ENCODE data around the gene IARS2. TPM values are rescaled to one million over a fixed set of nuclear protein-coding genes. Genes with fewer than 3 reads are reported as not detected.

Gene IARS2
- total and polyA plus RNA-seq, 2 experiments from 2014 or later, result 55.2 to 85.8 TPM

DNA sequence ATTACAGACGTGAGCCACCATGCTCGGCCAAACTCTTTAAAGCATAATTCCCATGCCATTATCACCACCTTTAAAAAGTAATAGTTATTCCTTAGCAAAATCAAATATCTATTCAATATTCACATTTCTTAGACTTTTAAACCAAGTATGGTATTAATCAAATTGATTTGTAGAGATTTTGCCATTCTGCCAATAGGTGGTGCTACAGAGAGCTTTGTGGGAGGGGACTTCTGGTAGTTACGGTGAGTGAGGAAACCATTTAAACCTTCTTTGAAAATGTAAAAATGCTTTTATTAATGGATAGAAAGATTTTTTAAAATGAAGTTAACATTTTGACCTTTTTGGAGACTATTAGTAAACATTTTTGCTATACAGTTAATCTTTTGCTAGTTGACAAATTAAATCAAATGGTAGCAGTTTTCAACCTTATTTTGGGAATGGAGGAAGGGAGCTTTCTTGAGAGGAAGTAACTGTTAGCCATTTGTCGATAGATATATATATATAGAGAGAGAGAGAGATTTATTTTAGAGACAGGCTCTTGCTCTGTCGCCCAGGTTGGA lies 19.3 kb downstream of the IARS2 start:
- Histone ChIP-seq H3K4me3 (no peak overlapping the region), H3K4me1 (ENCODE audit: insufficient read depth) (no peaks in the 10 kb centered on the region), H3K36me3 (replicated peaks; ENCODE audit: insufficient read depth, low read depth) (peaks cover 3% of the 10 kb centered on the region), H3K79me2 (peaks cover 23% of the 10 kb centered on the region), H2AFZ (no peak overlapping the region), H3K27me3 (no peaks in the 10 kb centered on the region), H4K20me1 (ENCODE audit: insufficient read depth, poor library complexity, severe bottlenecking) (no peaks in the 10 kb centered on the region), H3K4me2 (no peak overlapping the region), H3K27ac (no peak overlapping the region), H3K9me3 (ENCODE audit: low read depth) (no peaks in the 10 kb centered on the region), H3K9me2 (replicated peaks; ENCODE audit: insufficient read depth) (no peaks in the 10 kb centered on the region)
- WGBS (ENCODE audit: low lambda C conversion rate, missing lambda C conversion rate), result 94% methylated on average over 5 of the region's 5 CpGs
- DNase-seq (ENCODE audit: low spot score), result peak; percentile 18
- TF ChIP-seq EZH2 (IDR thresholded peaks at IDR 0.05; ENCODE audit: borderline replicate concordance), result no peak
- TF ChIP-seq, protein P1, sequence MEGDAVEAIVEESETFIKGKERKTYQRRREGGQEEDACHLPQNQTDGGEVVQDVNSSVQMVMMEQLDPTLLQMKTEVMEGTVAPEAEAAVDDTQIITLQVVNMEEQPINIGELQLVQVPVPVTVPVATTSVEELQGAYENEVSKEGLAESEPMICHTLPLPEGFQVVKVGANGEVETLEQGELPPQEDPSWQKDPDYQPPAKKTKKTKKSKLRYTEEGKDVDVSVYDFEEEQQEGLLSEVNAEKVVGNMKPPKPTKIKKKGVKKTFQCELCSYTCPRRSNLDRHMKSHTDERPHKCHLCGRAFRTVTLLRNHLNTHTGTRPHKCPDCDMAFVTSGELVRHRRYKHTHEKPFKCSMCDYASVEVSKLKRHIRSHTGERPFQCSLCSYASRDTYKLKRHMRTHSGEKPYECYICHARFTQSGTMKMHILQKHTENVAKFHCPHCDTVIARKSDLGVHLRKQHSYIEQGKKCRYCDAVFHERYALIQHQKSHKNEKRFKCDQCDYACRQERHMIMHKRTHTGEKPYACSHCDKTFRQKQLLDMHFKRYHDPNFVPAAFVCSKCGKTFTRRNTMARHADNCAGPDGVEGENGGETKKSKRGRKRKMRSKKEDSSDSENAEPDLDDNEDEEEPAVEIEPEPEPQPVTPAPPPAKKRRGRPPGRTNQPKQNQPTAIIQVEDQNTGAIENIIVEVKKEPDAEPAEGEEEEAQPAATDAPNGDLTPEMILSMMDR (IDR thresholded peaks at IDR 0.05; ENCODE audit: poor library complexity), result peak; percentile 49
- no peak for TF ChIP-seq EZH2phosphoT487 (IDR thresholded peaks at IDR 0.05; ENCODE audit: low read depth, severe bottlenecking, unreplicated experiment)

DNA sequence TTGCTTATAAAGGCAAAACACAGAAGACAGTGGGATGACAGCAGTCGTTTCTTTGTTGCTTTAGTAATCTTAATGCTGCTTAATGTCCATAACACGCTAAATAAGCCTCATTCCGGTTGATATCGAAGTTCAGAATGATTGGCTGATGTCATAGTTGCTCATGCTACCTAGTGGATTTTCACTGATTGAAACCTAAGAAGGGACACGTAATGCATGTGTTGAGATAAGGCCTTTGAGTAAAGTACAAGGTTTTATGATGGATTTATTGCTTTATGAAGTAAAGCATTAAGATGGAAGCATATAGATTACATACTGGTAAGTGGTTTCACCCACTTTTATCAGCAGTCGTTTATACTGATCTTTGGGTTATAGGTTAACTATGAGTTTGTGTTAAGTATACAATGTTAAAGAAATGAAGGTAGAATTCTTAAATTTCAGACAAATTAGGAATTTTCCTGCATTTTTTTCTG lies 25.1 kb downstream of the IARS2 start:
- H3K4me2 ChIP-seq, result peak overlapping the region; percentile 59
- H3K9me3 ChIP-seq (ENCODE audit: low read depth), result no peaks in the 10 kb centered on the region
- WGBS (ENCODE audit: low lambda C conversion rate, missing lambda C conversion rate), result 41% methylated on average over 6 of the region's 6 CpGs
- peaks cover 6% of the 10 kb centered on the region for H3K4me1 ChIP-seq (ENCODE audit: insufficient read depth)
- H3K36me3 ChIP-seq (replicated peaks; ENCODE audit: insufficient read depth, low read depth), result no peaks in the 10 kb centered on the region
- TF ChIP-seq EZH2phosphoT487 (IDR thresholded peaks at IDR 0.05; ENCODE audit: low read depth, severe bottlenecking, unreplicated experiment) (no peak), EZH2 (IDR thresholded peaks at IDR 0.05; ENCODE audit: borderline replicate concordance) (no peak)
- TF ChIP-seq, protein P1 (IDR thresholded peaks at IDR 0.05; ENCODE audit: poor library complexity), result no peak
- H3K27ac ChIP-seq, result peak overlapping the region; percentile 94
- H3K9me2 ChIP-seq (replicated peaks; ENCODE audit: insufficient read depth), result no peaks in the 10 kb centered on the region
- no peak overlapping the region for H3K4me3 ChIP-seq
- no peaks in the 10 kb centered on the region for H4K20me1 ChIP-seq (ENCODE audit: insufficient read depth, poor library complexity, severe bottlenecking)
- DNase-seq (ENCODE audit: low spot score), result peak; percentile 65
- H2AFZ ChIP-seq, result no peak overlapping the region
- H3K79me2 ChIP-seq, result peaks cover 22% of the 10 kb centered on the region
- no peaks in the 10 kb centered on the region for H3K27me3 ChIP-seq

DNA sequence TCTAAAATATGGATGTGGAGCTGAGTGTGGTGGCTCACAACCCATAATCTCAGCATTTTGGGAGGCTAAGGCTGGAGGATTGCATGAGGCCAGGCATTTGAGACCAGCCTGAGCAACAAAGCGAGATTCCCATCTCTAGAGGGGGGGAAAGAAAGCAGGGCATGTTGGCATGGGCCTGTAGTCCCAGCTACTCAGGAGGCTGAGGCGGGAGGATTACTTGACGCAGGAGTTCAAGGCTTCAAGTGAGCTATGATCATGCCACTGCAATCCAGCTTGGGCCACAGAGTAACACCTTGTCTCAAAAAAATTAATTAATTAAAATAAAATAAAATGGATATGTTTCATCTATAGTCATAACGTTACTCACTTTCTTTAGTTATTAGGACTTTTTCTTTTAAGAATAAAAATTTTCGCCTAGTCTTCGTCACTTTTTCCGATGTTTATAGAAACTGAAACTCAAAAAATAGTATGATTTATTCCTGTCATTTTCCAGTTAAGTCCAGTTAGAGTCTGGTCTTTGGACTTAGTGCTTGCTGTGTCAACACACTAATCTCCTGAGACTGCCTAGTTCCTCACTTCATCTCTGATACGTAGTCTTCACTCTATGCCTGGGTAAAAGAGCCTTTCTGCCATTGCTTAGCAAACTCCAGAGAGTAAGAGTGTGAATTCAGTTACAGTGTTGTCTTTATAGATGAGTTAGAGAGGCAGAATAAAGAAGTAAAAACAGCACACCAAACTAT lies 28.0 kb downstream of the IARS2 start:
- Histone ChIP-seq H4K20me1 (ENCODE audit: insufficient read depth, poor library complexity, severe bottlenecking) (no peaks in the 10 kb centered on the region), H3K36me3 (replicated peaks; ENCODE audit: insufficient read depth, low read depth) (no peaks in the 10 kb centered on the region), H3K4me2 (peak overlapping the region; percentile 50), H3K9me2 (replicated peaks; ENCODE audit: insufficient read depth) (no peaks in the 10 kb centered on the region), H3K4me3 (no peak overlapping the region), H3K27ac (peak overlapping the region; percentile 94), H3K79me2 (peaks cover 9% of the 10 kb centered on the region), H3K4me1 (ENCODE audit: insufficient read depth) (peaks cover 6% of the 10 kb centered on the region), H2AFZ (no peak overlapping the region), H3K27me3 (no peaks in the 10 kb centered on the region), H3K9me3 (ENCODE audit: low read depth) (no peaks in the 10 kb centered on the region)
- peak; percentile 67 for DNase-seq (ENCODE audit: low spot score)
- TF ChIP-seq, protein P1 (IDR thresholded peaks at IDR 0.05; ENCODE audit: poor library complexity), result no peak
- TF ChIP-seq EZH2 (IDR thresholded peaks at IDR 0.05; ENCODE audit: borderline replicate concordance) (no peak), EZH2phosphoT487 (IDR thresholded peaks at IDR 0.05; ENCODE audit: low read depth, severe bottlenecking, unreplicated experiment) (no peak)
- WGBS (ENCODE audit: low lambda C conversion rate, missing lambda C conversion rate), result 74% methylated on average over 8 of the region's 8 CpGs

All from hepatocyte (in vitro differentiated cells).